Hepatocyte (in vitro differentiated cells): ENCODE results near the gene PCSK4.

ENCODE experiments used
- CTCF ChIP-seq: fragments of 200-600 bp; sonication (generic); IDR thresholded peaks from 2 replicates; pipeline ENCODE4 v1.5.1; 2016; ENCODE audit warnings: antibody characterized with exemption, mild to moderate bottlenecking; ENCODE audit not compliant: poor library complexity
- EZH2 ChIP-seq: fragments of 200-600 bp; sonication (generic); IDR thresholded peaks from 2 replicates; pipeline ENCODE4 v1.6.1; 2016; ENCODE audit warnings: antibody characterized with exemption, mild to moderate bottlenecking, borderline replicate concordance
- EZH2phosphoT487 ChIP-seq: fragments of 200-600 bp; sonication (generic); IDR thresholded peaks from one replicate; pipeline ENCODE4 v1.6.1; 2018; ENCODE audit warnings: antibody characterized with exemption, mild to moderate bottlenecking, low read depth, moderate library complexity; ENCODE audit not compliant: unreplicated experiment, severe bottlenecking

GRCh38 chr19:1509602-1510441 lies 19.7 kb upstream of the PCSK4 start:
- TF ChIP-seq CTCF (no peak), EZH2 (no peak), EZH2phosphoT487 (no peak)
